SW 1271 (cell line): ENCODE results near the gene NKAIN1.
"Not testable (repeated sequence)": the region's sequence is repeated elsewhere in the genome, so short reads cannot be mapped to it uniquely, and the experiment has no call there.

Source experiments
- DNase-seq, 2 experiments: peaks; one replicate each; lab custom pipeline; 2025; lab: John Stamatoyannopoulos, UW

NKAIN1 gene

DNA sequence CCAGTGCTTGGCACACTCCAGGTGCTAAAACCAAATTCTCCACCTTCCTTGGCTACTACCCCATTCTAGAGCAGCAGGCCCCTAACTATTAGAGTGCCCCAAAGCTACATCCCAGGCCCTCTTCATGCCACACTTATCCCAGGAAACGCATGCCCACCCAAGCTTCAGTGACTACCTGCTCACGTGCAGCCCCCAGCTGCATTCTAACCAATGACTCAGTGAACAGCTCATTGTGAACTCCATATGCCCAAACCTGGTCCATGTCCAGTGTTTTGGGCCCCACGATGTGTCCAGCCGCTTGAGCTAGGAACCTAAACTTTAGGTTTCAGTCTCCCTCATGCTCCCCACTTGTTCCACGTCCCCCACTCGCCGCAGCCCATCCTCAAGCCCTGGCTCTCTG lies 41.5 kb downstream of the NKAIN1 start:
- DNase-seq: no peak

DNA sequence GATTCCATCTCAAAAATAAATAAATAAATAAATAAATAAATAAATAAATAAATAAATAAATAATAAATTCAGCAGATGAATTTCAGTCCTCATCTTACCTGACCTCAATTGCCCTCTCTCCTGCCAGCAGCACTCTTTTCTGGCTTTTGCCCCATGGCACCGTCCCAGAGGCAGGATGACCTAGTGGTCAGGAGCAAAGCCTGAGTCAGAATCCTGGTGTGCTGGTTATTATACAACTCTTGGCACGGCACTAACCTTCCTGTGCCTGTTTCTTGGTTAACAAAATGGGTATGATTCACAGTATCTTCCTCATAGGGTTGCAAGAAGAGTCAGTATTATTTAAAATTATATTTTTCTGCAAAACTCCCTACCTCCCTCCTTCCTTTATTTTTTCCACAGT lies 43.0 kb downstream of the NKAIN1 start:
- DNase-seq: no peak

DNA sequence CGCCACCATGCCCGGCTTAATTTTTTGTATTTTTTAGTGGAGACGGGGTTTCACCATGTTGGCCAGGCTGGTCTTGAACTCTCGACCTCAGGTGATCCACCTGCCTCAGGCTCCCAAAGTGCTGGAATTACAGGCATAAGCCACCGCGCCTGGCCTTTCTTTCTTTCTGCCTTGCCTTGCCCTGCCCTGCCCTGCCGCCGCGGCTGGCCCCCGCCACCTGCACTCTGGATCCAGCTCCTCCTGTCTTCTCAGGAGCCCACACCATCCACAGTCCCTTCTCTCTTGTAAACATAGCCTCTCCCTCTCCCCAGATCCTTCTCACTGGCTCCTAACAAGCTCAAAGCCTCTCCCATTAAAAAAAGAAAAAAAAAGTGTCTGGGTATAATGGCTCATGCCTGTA lies 44.4 kb downstream of the NKAIN1 start:
- DNase-seq: not testable (repeated sequence)

DNA sequence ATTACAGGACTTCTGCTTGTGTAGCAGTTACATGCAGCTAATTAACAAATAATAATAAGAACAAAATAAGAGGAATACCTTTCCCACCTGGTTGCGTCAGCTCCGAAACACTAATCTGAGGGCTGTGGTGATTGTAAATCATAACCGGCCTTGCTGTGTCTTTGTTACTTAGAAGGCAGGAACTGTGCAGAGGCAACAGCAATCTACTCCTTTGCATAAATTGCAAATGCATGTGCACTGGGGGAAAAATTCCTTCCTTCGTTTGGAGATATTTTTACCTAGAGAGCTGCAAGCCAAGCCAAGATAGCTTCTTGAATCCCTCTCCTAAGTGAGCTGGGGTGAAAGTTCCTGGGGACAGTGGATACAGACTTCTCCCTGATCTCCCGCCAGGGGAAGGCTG lies 46.0 kb downstream of the NKAIN1 start:
- DNase-seq: no peak

DNA sequence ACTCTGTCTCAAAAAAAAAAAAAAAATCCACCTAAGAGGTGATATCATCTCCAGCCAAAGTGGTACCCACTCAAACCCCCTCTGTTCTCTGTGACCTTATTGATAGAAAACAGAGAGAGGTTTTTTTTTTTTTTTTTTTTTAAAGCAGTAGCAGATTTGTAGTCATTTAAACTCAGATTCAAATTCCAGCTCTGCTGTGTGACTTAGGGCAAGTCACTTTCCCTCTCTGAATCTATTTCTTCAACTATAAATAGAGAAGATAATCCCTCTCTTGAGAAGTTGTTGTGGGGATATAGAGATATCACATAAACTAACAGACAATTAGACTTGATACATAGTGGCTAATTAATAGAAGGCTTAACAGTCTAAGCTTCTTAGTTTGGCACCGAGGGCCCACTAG lies 48.4 kb downstream of the NKAIN1 start:
- DNase-seq: no peak

DNA sequence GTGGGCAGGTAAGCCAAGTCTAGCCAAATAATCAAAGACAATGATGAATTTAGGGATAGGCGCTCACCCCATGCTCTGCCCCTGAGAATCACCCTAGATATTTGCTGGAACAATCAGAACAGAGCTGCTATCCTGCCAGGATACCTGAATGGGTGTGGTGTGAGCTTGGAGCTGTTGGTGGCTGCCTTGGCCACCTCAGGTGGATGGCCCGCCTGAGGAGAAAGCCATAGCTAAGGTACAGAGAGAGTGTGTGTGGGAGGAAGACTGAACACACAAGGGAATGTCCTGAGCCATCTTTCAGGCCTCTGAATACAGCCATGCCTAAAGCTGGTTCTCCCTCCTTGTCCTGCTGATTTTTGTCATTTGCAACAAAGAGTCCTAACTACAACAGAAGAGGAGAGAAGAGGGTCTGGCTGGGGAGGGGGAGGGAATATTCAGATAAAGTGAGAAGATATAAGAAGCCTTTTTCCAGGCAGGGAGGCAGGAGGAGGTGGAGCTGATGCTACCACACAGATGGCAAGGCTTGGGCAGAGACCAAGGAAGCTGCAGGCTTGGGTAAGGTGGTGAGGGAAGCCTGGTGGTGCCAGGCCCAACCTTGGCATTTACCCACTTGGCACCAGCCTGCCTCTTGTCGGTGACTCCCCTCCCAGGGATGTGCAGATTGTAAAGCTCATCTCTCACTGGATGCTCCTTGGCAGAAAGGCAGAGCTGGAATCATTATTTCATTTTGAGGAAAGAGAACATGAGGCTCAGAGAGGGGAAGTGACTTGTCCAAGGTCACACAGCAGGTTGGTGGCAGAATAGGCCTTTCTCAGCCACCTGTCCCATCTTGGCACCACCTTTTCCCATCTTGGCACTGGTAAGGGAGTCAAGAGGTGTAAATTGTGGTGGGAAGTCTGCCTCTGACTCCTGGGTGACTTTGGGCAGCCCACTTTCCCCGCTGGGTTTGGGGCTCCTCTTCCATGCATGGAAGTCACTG lies 49.7 kb downstream of the NKAIN1 start:
- no peak for DNase-seq

DNA sequence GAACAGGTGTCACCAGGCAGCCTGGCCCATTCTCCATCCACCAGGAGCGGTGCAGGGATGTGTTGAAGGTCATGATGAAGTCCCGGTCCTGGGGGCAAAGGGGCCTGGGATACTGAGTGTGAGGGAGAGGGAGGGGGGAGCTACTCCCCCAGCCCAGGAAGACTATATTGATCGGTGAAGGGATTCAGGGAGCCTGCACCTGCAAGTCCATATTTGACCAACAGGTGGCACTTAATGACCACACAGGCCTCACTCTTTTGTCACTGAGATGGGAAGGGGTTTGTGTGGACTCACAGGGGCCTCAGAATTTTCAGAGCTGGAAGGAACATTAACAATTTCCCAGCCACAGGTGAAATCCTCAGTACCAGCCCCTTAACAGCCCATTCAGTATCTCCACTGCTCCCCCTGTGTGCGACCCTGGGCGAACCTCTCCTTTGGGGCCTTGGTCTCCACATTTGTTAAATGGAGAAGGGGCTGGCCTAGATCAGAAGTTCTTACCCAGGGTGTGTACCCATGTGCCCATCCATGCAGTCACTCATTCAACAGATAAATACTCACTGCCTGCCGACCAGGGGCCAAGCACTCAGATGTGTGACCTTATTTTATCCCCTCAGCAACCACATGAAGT lies 55.6 kb downstream of the NKAIN1 start:
- no peak for DNase-seq

DNA sequence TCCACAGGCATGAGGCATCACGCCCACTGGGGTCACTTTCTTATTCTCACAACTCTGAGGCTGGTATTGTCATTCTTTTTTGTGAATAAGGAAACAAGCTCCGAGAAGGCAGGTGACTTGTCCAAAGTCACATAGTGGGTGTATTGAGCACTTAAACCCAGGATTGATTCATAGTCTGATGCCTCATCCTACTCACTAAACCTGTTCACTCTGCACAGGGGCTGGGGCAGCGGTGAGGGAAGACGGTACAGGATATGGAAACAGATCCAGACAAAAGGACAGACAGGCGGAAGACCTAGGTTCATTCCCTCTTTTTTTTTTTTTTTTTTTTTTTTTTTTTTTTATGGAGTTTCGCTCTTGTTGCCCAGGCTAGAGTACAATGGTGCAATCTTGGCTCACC lies 56.6 kb downstream of the NKAIN1 start:
- no peak for DNase-seq

DNA sequence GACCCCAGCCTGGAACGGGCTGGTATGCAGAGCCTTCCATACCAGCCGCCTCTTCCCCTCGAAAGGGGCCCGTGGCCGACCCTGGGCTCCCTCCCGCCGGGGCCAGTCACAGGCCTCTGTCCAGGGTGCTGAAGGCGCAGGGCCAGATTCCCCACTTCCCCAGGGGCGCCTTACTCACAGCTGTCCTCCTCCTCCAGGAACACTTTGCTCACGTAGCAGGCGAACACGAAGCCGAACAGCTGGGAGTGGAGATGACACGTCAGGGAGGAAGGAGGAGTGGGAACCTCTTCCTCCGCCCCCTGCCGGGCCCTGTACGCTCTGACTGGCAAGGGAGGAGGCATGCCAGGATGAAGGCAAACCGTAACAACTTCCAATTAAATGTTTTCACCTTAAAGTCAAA lies 57.3 kb downstream of the NKAIN1 start:
- peak in 1 of 2 experiments; percentile 39 for DNase-seq

DNA sequence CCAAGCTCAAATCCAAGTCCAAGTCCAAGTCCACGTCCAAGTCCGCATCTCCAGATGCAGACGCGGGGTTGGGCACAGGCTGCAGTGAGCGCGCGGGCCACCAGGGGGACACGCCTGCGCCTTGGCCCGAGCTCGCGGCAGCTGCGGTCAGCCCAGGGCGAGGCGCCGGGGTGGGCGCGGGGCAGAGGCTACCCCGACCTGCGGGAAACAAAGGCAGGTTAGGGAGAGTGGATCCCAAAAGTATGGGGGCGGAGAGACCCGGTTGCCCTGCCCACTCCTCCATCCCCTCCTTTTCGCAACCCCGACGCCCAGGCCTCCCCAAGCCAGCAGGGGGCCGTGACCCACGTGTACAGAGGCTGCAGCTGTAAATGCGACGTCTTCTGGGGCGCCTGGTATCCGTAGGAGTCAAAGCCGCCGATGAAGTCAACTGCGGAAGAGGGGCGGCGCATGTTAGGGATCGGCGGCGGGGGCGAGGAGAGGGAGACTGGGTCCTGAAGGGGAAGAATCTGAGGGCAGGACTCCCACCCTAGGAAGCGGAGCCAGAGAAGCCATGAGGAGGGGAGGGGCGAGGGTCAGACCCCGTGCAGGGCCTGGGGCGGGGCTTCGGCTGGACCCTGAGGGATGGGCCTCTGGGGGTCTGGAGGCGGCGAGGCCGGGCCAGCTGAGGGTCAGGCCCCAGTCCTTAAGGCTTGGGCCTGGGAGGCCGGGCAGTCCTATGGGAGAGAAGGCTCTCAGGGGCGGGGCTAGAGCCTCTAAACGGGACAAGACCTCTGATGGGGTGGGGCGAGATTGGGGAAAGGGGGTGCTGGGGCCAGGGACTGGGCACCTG lies 58.0 kb downstream of the NKAIN1 start:
- peak in 1 of 2 experiments; percentile 14 for DNase-seq

DNA sequence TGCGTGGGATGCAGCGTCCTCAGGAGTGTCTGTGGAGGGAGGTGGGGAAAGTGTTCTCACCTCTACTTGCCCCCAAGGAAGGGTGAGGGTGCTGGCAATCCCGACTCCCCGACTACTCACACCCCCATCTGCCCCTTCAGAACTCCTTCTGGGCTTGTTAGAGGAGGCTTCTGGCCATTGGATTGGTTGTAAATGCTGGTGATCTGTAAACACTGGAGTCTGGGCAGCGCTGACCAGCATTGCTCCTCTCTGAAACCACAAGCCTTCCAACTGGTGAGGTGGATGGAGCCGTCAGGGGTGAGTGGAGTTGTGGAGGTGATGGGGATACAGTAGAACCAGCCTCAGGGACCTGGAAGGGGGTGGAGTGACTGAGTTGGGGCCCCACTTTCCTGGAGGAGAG lies 59.3 kb downstream of the NKAIN1 start:
- no peak for DNase-seq

DNA sequence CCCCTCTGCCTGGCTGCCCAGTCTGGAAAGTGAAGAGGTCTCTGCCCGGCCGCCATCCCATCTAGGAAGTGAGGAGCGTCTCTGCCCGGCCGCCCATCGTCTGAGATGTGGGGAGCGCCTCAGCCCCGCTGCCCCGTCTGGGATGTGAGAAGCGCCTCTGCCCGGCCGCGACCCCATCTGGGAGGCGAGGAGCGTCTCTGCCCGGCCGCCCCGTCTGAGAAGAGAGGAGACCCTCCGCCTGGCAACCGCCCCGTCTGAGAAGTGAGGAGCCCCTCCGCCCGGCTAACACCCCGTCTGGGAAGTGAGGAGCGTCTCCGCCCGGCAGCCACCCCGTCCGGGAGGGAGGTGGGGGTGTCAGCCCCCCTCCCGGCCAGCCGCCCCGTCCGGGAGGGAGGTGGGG lies 63.4 kb downstream of the NKAIN1 start:
- DNase-seq: not testable (repeated sequence)

DNA sequence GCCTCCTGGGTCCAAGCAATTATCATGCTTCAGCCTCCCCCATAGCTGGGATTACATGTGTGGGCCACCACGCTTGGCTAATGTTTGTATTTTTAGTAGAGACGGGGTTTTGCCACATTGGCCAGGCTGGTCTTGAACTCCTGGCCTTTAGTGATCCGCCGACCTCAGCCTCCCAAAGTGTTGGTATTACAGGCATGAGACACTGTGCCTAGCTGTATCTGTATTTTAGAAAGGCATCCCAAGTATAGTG lies 69.3 kb downstream of the NKAIN1 start:
- DNase-seq: no peak

DNA sequence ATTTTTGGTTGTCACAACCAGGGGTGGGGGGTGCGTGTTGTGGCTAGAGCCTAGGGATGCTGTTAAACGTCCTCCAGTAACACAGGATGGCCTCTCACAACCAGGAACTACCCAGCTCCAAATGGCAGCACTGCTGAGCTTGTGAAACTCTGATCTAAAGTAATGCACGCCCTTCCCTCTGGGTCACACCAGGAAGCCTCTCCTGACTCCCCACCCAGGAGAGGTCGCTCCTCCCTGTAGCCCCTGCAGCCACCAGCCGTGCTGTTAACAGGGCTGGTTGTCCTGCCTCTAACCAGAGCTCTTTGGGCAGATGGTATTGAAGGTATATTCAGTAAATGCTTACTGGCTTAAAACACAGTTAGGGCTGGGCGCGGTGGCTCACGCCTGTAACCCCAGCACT lies 73.2 kb downstream of the NKAIN1 start:
- DNase-seq: no peak

DNA sequence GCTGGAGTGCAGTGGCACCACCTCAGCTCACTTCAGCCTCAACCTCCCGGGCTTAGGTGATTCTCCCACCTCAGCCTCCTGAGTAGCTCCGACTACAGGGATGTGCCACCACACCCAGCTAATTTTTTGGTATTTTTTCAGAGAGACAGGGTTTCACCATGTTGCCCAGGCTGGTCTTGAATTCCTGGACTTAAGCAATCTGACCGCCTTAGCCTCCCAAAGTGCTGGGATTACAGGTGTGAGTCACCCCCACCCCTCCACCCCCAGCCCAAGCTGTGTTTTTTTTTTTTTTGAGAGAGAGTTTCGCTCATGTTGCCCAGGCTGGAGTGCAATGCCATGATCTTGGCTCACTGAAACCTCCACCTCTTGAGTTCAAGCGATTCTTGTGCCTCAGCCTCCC lies 75.4 kb downstream of the NKAIN1 start:
- no peak for DNase-seq

DNA sequence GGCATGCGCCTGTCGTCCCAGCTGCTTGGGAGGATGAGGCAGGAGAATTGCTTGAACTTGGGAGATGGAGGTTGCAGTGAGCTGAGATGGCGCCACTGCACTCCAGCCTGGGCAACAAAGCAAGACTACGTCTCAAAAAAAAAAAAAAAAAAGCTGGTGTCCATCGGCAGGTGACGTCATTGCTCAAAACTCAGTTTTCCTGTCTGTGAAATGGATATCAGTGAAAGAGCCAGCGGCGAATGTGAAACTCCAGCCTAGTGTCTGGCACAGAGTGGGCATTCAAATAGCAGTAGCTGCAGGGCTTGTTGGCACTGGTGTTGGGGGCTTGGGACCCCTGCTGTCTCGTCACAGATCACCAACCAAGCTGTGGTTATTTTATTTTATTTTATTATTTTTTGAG lies 75.8 kb downstream of the NKAIN1 start:
- DNase-seq: no peak

DNA sequence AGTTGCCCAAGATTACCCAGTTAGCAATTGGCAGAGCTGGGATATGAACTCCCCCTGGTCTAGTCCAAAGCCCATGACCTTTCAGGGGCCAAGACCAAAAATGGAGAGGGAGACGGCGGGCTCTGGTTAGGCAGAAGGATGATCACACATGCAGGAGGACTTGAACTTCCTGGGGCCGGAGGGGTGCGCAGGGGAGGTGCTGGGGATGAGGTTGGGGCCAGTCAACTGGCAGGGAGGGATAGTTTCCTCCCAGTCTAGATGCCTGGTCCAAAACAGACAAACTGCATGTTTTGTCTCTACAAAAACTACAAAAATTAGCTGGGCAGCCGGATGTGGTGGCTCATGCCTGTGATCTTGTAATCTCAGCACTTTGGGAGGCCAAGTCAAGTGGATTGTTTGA lies 78.1 kb downstream of the NKAIN1 start:
- no peak for DNase-seq

DNA sequence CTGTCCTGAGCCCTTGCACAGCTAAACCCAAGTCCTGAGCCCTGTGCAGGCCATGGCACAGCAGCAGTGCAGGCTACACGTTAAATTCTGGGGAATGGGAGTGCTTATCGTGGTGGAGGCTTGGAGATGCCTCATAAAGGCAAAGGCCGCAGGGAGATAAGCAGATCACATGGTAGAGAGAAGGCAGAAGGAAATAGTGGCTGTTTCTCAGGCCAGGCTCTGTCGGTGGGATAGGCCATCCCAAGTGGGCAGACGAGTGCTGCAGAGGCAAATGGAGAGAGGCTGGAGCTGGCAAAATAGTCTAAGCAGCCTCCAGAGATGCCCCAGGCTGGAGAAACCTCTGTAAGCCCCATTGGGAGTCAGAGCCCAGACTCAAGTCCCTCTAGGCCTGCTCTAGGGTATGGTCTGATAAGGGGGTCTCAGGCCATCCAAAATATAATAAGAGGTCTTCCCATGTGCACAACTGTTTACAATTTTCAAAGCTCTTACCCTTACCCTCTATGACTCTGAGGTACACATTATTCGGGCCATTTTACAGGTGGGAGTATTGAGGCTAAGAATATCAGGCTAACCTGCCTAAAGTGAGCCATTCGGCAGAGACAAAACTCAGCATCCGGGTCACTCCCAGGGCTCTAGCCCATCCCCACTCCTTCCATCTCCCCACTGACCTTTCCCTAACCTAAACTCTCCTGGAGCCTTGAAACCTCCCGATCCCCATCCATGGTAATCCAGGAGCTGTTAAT lies 79.6 kb downstream of the NKAIN1 start:
- DNase-seq: no peak

DNA sequence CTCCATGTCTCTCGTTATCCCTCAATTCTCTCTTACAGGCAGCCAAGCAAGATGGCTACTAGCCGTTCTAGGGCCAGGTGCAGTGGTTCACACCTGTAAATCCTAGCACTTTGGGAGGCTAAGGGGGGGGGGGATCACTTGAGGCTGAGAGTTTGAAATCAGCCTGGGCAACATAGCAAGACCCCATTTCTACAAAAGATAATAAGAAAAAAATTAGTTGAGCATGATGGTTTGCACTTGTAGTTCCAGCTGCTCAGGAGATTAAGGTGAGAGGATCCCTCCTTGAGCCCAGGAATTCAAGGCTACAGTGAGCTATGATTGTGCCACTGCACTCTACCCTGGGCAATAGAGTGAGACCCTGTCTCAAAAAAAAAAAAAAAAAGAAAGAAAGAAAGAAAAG lies 80.4 kb downstream of the NKAIN1 start:
- no peak for DNase-seq

DNA sequence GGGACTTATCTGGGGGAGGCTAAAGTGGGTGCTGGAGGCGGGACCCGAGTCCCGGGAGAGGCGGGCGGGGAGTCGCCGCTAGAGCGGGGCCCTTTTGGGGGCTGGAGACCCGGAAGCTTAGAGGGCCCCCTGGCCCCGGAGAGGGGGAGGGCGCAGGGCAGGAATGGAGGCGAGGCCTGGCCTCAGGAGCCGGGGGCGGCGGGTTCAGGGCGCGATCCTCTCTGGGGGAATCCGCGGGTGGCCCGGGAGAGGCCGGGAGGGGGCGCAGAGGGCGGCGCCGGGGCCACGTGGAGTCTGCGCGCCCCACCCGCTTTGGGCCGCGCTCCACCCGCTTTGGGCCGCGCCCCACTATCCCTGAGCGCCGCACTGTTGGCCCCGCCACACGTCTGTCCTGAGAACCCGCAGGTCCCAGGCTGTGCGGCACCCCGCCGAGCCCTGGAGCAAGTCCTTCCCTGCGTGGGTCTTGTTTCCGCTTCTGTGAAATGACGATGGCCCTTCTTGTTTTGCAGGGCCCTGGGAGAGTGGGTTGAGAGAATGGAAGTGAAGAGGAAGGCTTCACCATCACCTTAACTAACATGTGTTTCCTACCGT lies 84.4 kb downstream of the NKAIN1 start:
- DNase-seq: peak; percentile 36 to 50

DNA sequence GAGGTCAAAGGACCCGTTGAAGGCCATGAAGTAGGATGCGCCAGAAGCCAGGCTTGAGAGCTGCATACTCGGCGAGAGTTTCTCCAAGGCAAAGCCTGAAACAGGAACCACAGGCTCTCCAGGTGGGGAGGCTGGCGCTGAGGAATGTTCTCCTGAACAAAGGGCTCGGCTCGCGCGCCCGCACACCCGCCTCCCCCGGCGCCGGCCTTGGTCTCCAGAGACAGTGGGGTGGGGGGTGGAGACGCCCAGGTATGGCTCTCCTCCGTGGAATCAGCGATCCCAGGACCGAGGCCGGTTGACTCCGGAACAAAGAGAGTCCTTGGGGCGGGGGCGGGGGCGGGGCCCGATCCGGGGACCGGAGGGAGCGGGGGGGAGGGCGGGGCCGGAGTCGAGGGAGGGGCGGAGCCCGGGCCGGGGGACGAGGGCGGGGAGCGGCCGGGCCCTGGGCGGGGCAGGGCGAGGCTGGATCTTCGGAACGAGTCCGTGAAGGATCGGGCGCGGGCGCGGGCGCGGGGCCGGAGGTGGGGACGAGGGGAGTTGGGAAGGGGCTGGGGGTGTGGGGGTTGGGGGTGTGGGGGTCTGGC lies 85.0 kb downstream of the NKAIN1 start:
- peak in 1 of 2 experiments; percentile 50 for DNase-seq
